Prostate gland (tissue), 2 donors: ENCODE results near the gene STX16.

Experiments used
- POLR2A ChIP-seq: fragments of 450-650 bp; IDR thresholded peaks from one replicate; pipeline ENCODE4 v1.6.1; 2016; ENCODE audit warnings: antibody characterized with exemption, mild to moderate bottlenecking
- POLR2AphosphoS5 ChIP-seq: sonication (generic); formaldehyde crosslinking; IDR thresholded peaks from one replicate; pipeline ENCODE4 v1.6.1; 2017; ENCODE audit warnings: antibody characterized with exemption
- TF ChIP-seq, protein P1 (sequence below), 4 experiments: fragments of 200-600 bp in 2 of 4; fragments of 450-650 bp in 2 of 4; sonication (generic) in 2 of 4; IDR thresholded peaks; 1 replicate in 3 of 4; 2 replicates in 1 of 4; pipeline ENCODE4 v1.5.1; 2016 to 2019; ENCODE audit warnings: antibody characterized with exemption in 4 of 4, mild to moderate bottlenecking in 2 of 4, moderate library complexity in 2 of 4

DNA sequence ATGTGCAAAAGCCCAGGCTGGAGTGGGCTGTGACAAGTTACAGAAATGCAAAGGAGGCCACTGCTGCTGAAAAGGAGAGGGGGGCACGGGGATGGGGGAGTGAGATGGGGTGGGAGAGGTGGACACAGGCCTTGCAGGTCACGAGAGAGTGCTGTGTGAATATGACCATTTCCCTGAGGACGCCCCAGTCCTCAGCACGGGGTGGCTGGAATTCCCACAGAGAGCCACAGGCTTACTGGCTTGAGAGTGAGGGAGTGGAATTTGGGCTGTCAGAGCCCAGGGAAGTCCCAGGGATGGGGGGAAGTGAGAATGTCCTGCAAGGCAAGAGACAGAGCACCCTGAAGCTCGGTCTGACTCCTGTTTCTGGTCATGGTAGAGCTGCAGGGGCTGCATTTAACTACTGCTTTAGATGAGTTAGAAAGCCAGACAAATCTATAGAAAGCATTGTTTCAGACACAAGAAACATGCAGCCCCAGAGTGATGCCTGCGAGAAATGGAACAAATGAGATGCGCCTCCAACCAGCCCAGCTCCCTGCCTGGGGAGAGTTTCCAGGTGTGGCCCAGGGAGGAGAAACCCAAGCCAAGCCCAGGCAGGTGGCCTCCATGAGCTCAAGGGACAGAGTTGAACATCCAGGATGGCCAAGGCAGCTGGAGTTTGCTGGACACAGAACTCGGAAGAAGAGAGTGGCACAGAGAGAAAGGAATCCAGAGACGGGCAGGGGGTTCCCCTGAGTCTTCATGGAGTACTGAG is 72.0 kb downstream of the STX16 start:
- no peak for TF ChIP-seq POLR2A
- TF ChIP-seq, protein P1, sequence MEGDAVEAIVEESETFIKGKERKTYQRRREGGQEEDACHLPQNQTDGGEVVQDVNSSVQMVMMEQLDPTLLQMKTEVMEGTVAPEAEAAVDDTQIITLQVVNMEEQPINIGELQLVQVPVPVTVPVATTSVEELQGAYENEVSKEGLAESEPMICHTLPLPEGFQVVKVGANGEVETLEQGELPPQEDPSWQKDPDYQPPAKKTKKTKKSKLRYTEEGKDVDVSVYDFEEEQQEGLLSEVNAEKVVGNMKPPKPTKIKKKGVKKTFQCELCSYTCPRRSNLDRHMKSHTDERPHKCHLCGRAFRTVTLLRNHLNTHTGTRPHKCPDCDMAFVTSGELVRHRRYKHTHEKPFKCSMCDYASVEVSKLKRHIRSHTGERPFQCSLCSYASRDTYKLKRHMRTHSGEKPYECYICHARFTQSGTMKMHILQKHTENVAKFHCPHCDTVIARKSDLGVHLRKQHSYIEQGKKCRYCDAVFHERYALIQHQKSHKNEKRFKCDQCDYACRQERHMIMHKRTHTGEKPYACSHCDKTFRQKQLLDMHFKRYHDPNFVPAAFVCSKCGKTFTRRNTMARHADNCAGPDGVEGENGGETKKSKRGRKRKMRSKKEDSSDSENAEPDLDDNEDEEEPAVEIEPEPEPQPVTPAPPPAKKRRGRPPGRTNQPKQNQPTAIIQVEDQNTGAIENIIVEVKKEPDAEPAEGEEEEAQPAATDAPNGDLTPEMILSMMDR (IDR thresholded peaks at IDR 0.05) = no peak
- TF ChIP-seq POLR2AphosphoS5 = no peak
